K562 (cell line): ENCODE measurements around the gene DHRS7C. TPM values are rescaled to one million over a fixed set of nuclear protein-coding genes. Genes with fewer than 3 reads are reported as not detected.

Source experiments
- ATAC-seq: fragments of 200-7000 bp; cut with Tn5 transposase; 3 replicates; pipeline ENCODE4 v1.9.1; 2020; ENCODE audit warnings: moderate library complexity
- BruUV-seq: library from RNA; stranded (reverse); fragments of 400-500 nt; replicated peaks from 2 replicates; lab custom pipeline; 2021; lab: Mats Ljungman, UMichigan
- CTCF ChIA-PET: fragments of 300-600 bp; formaldehyde crosslinking; extraction: SDS; loops from one replicate; lab custom pipeline; 2021; ENCODE audit warnings: low intra/inter-chr PET ratio; lab: Yijun Ruan, JAX
- POLR2A ChIA-PET: fragments of 300-600, 350-650 bp; sonication (Branson Sonifier 250); formaldehyde crosslinking; extraction: SDS; loops from one replicate; lab custom pipeline; 2021; ENCODE audit warnings: antibody characterized with exemption, inconsistent platforms; lab: Yijun Ruan, JAX
- DNase-seq, 4 experiments: peaks; one replicate each; pipeline versions ENCODE4 v3.0.0 to v3.0.0-alpha.2; 2011 to 2018; ENCODE audit warnings: low spot score in 3 of 4, mixed read lengths in 3 of 4; ENCODE audit errors: extremely low read depth in 1 of 4
- FAIRE-seq: peaks from 2 replicates; lab custom pipeline; 2011; peaks lifted over from hg19 to GRCh38; lab: Jason Lieb, UNC
- H2AFZ ChIP-seq: 2 replicates; pipeline ENCODE4 v1.6.0; 2011; ENCODE audit warnings: low read depth, low read length, control low read depth, inconsistent platforms
- H3K27ac ChIP-seq: fragments of 200-600 bp; 3 replicates; pipeline ENCODE4 v1.8.0; 2011; ENCODE audit warnings: low read depth, mild to moderate bottlenecking, control low read depth, inconsistent platforms, low read length, moderate library complexity, mixed read lengths; ENCODE audit errors: extremely low read depth
- H3K27me3 ChIP-seq, 2 experiments: fragments of 300-600 bp in 1 of 2; 2 replicates in 1 of 2; 3 replicates in 1 of 2; pipeline versions ENCODE4 v1.6.0 to v1.8.0; 2011; ENCODE audit warnings: inconsistent platforms in 2 of 2, low read length in 2 of 2, mild to moderate bottlenecking in 1 of 2, mixed read lengths in 1 of 2, moderate library complexity in 1 of 2; ENCODE audit not compliant: control insufficient read depth in 2 of 2, insufficient read depth in 2 of 2
- H3K36me3 ChIP-seq: fragments of 300-600 bp; 3 replicates; pipeline ENCODE4 v1.8.0; 2011; ENCODE audit warnings: mild to moderate bottlenecking, low read length, inconsistent platforms; ENCODE audit not compliant: control insufficient read depth, insufficient read depth
- H3K4me1 ChIP-seq, 2 experiments: fragments of 200-600 bp in 1 of 2; replicated peaks in 1 of 2; 2 replicates in 1 of 2; 3 replicates in 1 of 2; pipeline versions ENCODE4 v1.5.1 to v1.8.0; 2011; ENCODE audit warnings: inconsistent platforms in 2 of 2, low read length in 2 of 2, mild to moderate bottlenecking in 1 of 2, mixed read lengths in 1 of 2, moderate library complexity in 1 of 2; ENCODE audit not compliant: control insufficient read depth in 2 of 2, insufficient read depth in 2 of 2
- H3K4me2 ChIP-seq: 2 replicates; pipeline ENCODE4 v1.6.1; 2011; ENCODE audit warnings: low read length, control low read depth, inconsistent platforms, mixed read lengths; ENCODE audit not compliant: insufficient read depth
- H3K4me3 ChIP-seq: fragments of 200-600 bp; sonication (generic), shearing (Covaris generic); 2 replicates; pipeline ENCODE4 v1.5.1; 2016; ENCODE audit warnings: control low read depth, inconsistent platforms
- H3K79me2 ChIP-seq: fragments of 200-600 bp; 3 replicates; pipeline ENCODE4 v1.8.0; 2011; ENCODE audit warnings: low read length, inconsistent platforms; ENCODE audit not compliant: control insufficient read depth, insufficient read depth
- H3K9ac ChIP-seq, 2 experiments: 2 replicates each; pipeline versions ENCODE4 v1.6.0 to v1.6.1; 2011; ENCODE audit warnings: low read depth in 2 of 2, low read length in 2 of 2, control low read depth in 1 of 2, inconsistent platforms in 1 of 2, mild to moderate bottlenecking in 1 of 2, mixed read lengths in 1 of 2; ENCODE audit not compliant: insufficient read depth in 1 of 2
- H3K9me1 ChIP-seq: one replicate; pipeline ENCODE4 v1.6.0; 2011; ENCODE audit warnings: inconsistent platforms, mild to moderate bottlenecking, low read length, moderate library complexity; ENCODE audit not compliant: control insufficient read depth, insufficient read depth
- H3K9me3 ChIP-seq: replicated peaks from 2 replicates; pipeline ENCODE4 v1.5.1; 2011; ENCODE audit warnings: low read depth, low read length, inconsistent platforms; ENCODE audit not compliant: control insufficient read depth, insufficient read depth
- H4K20me1 ChIP-seq: replicated peaks from 2 replicates; pipeline ENCODE4 v1.6.1; 2011; ENCODE audit warnings: low read length, inconsistent platforms, mixed read lengths; ENCODE audit not compliant: control insufficient read depth, insufficient read depth
- AFF4 ChIP-seq: sonication (generic); formaldehyde crosslinking; IDR thresholded peaks from 2 replicates; pipeline ENCODE4 v1.8.0; 2023; ENCODE audit warnings: mild to moderate bottlenecking, missing genetic modification reagents
- FOXJ3 ChIP-seq: sonication (generic); formaldehyde crosslinking; IDR thresholded peaks from 2 replicates; pipeline ENCODE4 v1.4.0; 2020; ENCODE audit warnings: mild to moderate bottlenecking, missing genetic modification reagents
- HDAC3 ChIP-seq: fragments of 450-650 bp; IDR thresholded peaks from 2 replicates; pipeline ENCODE4 v1.6.1; 2018; ENCODE audit warnings: borderline replicate concordance, mild to moderate bottlenecking, moderate library complexity; ENCODE audit not compliant: partially characterized antibody
- HINFP ChIP-seq: fragments of 450-650 bp; conservative IDR thresholded peaks from 2 replicates; pipeline ENCODE4 v1.6.1; 2016; ENCODE audit warnings: missing genetic modification characterization, low read depth, mild to moderate bottlenecking, control low read depth, missing compliant biosample characterization
- HMG20A ChIP-seq: fragments of 450-650 bp; formaldehyde crosslinking; conservative IDR thresholded peaks from 2 replicates; pipeline ENCODE4 v1.4.0; 2020; ENCODE audit warnings: mild to moderate bottlenecking, mixed read lengths
- KAT8 ChIP-seq: fragments of 450-650 bp; IDR thresholded peaks from 2 replicates; pipeline ENCODE4 v1.6.1; 2016; ENCODE audit warnings: low read depth, mild to moderate bottlenecking
- NR1H2 ChIP-seq: sonication (generic); formaldehyde crosslinking; IDR thresholded peaks from 2 replicates; pipeline ENCODE4 v1.4.0; 2020; ENCODE audit warnings: mild to moderate bottlenecking, missing genetic modification reagents
- RERE ChIP-seq: sonication (generic); formaldehyde crosslinking; IDR thresholded peaks from 2 replicates; pipeline ENCODE4 v1.8.0; 2023; ENCODE audit warnings: missing genetic modification reagents, mild to moderate bottlenecking, borderline replicate concordance
- SMAD2 ChIP-seq: fragments of 150-350 bp; IDR thresholded peaks from 2 replicates; pipeline ENCODE4 v1.6.1; 2014; ENCODE audit warnings: low read depth, mild to moderate bottlenecking, low read length
- ZFX ChIP-seq: sonication (generic); formaldehyde crosslinking; IDR thresholded peaks from 2 replicates; pipeline ENCODE4 v1.8.0; 2022; ENCODE audit warnings: mild to moderate bottlenecking, missing genetic modification reagents, moderate library complexity
- ZNF354B ChIP-seq: fragments of 250-450 bp; sonication (Bioruptor Pico); IDR thresholded peaks from 2 replicates; pipeline ENCODE4 v1.4.0; 2020
- whole genome bisulfite sequencing: fragments of 100-300 bp; shearing (Covaris generic); methylation state at CpG from one replicate; pipeline ENCODE4 v1.1.6; 2016; ENCODE audit warnings: low coverage, mixed read lengths; ENCODE audit not compliant: insufficient coverage; ENCODE audit errors: missing lambda C conversion rate; 5-methylcytosine and 5-hydroxymethylcytosine counted together
- in situ Hi-C: fragments of 300-500 bp; cut with MboI; formaldehyde crosslinking; loops from 4 replicates; pipeline ENCODE4 v1.15.0; 2018; ENCODE audit warnings: inconsistent platforms, mixed read lengths
- intact Hi-C: fragments of 100-400 bp; cut with micrococcal nuclease; formaldehyde crosslinking; loops from 2 replicates; pipeline ENCODE4 v1.14.2; 2022
- polyA plus RNA-seq, 8 experiments: library from polyadenylated mRNA; depleted of rRNA in 4 of 8; stranded (reverse) in 5 of 8; unstranded in 3 of 8; fragments of >200 nt; fragmentation: Nextera tagmentation in 2 of 8; fragmentation: Illumina TruSeq in 1 of 8; extraction: Ambion mirVana in 2 of 8; extraction: Trizol in 1 of 8; gene quantifications; 2 replicates each; pipeline versions ENCODE4 v1.2.1 to v1.2.3, GENCODE V29; 2011 to 2014; ENCODE audit warnings: inconsistent platforms in 1 of 8, missing spikeins in 1 of 8
- total RNA-seq, 7 experiments: library from RNA; depleted of rRNA in 6 of 7; stranded (reverse); fragments of >200 nt in 6 of 7; fragmentation: Illumina TruSeq in 2 of 7; extraction: Trizol in 2 of 7; gene quantifications; 2 replicates each; pipeline versions ENCODE4 v1.2.1 to v1.2.3, GENCODE V29; 2011 to 2021; ENCODE audit warnings: low replicate concordance in 1 of 7

DHRS7C gene
- total and polyA plus RNA-seq, 9 of the 15 experiments (the other 6 are each of a cell fraction or from before 2014, with no cell fraction given), result not detected

GRCh38 chr17:9763643-9764042, 27.7 kb downstream of the DHRS7C start (continued):
- TF ChIP-seq HINFP (tag) (no peak), RERE (CRISPR knock-in tag) (no peak), HDAC3 (no peak)

- ATAC-seq (no peak), FAIRE-seq (no peak)
- TF ChIP-seq AFF4 (CRISPR knock-in tag) (no peak), KAT8 (no peak), NR1H2 (CRISPR knock-in tag) (no peak), ZFX (no peak), SMAD2 (no peak), HMG20A (CRISPR knock-in tag) (no peak), FOXJ3 (no peak), ZNF354B (CRISPR knock-in tag) (no peak)
Observed at GRCh38 chr17:9760266-9760665, 31.1 kb downstream of the DHRS7C start.

More at GRCh38 chr17:9760266-9760665, 31.1 kb downstream of the DHRS7C start:
- CTCF ChIA-PET, result no interaction called here
- Histone ChIP-seq H3K79me2 (no peaks in the 10 kb centered on the region), H3K27me3 (no peaks in the 10 kb centered on the region; a peak in 1 of 5 replicates), H3K9me1 (no peaks in the 10 kb centered on the region), H2AFZ (no peak overlapping the region), H3K36me3 (no peaks in the 10 kb centered on the region), H3K27ac (no peak overlapping the region), H3K9ac (no peak overlapping the region), H3K9me3 (no peaks in the 10 kb centered on the region), H3K4me2 (no peak overlapping the region), H4K20me1 (no peaks in the 10 kb centered on the region), H3K4me1 (no peaks in the 10 kb centered on the region), H3K4me3 (no peak overlapping the region)
- BruUV-seq, result no TSS peak
- POLR2A ChIA-PET, result no interaction called here
- WGBS, result 0% methylated on average over 1 of the region's 1 CpG
- DNase-seq, result no peak
- intact Hi-C loops, result no loop called here
- in situ Hi-C loops, result no loop called here
